ENCODE data around the gene IPCEF1.

IPCEF1 gene

DNA sequence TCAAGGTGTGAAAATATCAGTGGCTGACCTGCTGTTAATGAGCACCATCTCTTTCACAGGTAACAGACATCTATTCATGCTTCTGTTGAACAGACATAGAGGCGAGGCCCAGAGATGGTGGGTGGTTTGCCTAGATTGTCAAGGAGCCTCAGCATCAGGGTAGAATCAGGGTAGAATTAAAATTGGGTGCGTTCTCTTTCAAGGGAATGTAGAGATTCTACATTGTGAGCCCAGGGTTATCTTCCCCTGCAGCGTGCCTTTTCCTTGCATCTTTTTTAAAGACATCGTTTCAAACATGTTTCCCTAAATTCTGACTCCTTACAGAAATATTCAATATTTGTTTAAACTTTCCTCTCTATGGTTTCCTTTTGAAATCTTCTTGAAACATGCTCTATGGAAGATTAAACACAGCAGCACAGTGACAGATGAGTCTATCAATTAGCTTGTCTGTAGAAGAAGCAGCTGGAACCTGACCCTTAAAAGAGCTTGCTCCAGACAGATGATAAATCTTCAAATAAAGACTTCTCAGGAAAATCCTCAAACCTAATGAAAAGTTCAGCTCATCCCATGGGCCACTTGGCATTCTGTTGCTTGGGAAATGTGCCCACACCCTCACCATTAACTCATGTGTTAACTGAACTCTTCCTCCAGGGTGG lies 119.8 kb downstream of the IPCEF1 start:
- intact Hi-C loops (cut with micrococcal nuclease) = loop anchor here (10.0 kb wide), 1 partner anchor 118 kb away; the partner anchor contains the start of gene IPCEF1
- Mint-ChIP-seq H3K27me3 (no peaks in the 10 kb centered on the region), H3K27ac (peak overlapping the region; percentile 83), H3K4me1 (ENCODE audit: low read depth) (peaks cover 59% of the 10 kb centered on the region), H3K4me3 (no peak overlapping the region), H3K9me3 (no peaks in the 10 kb centered on the region), H3K36me3 (ENCODE audit: low read depth) (peaks cover 79% of the 10 kb centered on the region)

- H3K27me3 Mint-ChIP-seq = no peaks in the 10 kb centered on the region
- peaks cover 77% of the 10 kb centered on the region for H3K36me3 Mint-ChIP-seq (ENCODE audit: low read depth)
- H3K27ac Mint-ChIP-seq = peak overlapping the region; percentile 83
- no peaks in the 10 kb centered on the region for H3K9me3 Mint-ChIP-seq
- intact Hi-C loops (cut with micrococcal nuclease) = loop anchor here (5.0 to 10.0 kb wide), 3 partner anchors 37 to 121 kb away; partner anchors contain the start of gene IPCEF1
- H3K4me1 Mint-ChIP-seq (ENCODE audit: low read depth) = peaks cover 65% of the 10 kb centered on the region
- no peak overlapping the region for H3K4me3 Mint-ChIP-seq
Measured at GRCh38 chr6:154234019-154234772, 122.4 kb downstream of the IPCEF1 start.

- H3K9me3 Mint-ChIP-seq = no peaks in the 10 kb centered on the region
- H3K4me3 Mint-ChIP-seq = peak overlapping the region; percentile 9
- H3K27me3 Mint-ChIP-seq = no peaks in the 10 kb centered on the region
- peaks cover 72% of the 10 kb centered on the region for H3K4me1 Mint-ChIP-seq (ENCODE audit: low read depth)
- peaks cover 82% of the 10 kb centered on the region for H3K36me3 Mint-ChIP-seq (ENCODE audit: low read depth)
- peak overlapping the region; percentile 83 for H3K27ac Mint-ChIP-seq
- intact Hi-C loops (cut with micrococcal nuclease) = loop anchor here (5.0 to 10.0 kb wide), 3 partner anchors 36 to 121 kb away; partner anchors contain the start of gene IPCEF1
Measured at GRCh38 chr6:154233383-154233782, 123.2 kb downstream of the IPCEF1 start.

GRCh38 chr6:154232013-154232910 lies 124.3 kb downstream of the IPCEF1 start:
- intact Hi-C loops (cut with micrococcal nuclease) = loop anchor here (5.0 to 10.0 kb wide), 3 partner anchors 35 to 123 kb away; partner anchors contain the start of gene IPCEF1
- Mint-ChIP-seq H3K36me3 (ENCODE audit: low read depth) (peaks cover 88% of the 10 kb centered on the region), H3K27ac (peak overlapping the region; percentile 83)

DNA sequence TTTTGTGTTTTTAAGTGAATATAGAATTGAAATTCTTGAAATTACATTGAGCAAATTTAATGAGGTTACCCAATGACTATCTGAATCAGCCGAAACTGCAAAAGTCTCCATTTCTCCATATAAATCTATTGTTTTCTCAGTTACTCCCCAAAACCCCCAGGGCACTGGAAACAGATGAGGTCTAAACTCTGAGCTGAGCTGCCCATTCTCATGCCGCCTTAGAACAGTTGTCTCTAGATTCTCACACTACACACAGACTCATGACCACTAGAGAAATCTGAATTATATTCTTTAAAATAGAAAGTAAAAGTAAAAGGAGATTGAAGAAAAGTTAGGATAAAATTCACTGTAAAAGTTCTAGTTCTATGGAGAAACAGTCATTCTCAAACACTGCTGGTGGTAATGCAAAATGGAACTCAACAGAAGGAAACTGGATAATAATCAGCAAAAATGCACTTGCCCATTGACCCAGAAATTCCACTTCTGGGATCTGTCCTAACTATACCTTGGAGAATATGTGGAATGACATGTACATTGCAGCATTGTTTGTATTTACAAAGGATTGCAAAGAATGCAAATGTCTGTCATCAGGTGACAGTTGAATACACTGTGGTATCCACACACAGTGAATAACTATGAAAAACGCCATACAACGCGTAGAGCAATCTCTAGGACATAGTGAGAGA lies 125.5 kb downstream of the IPCEF1 start:
- H3K27me3 Mint-ChIP-seq = no peaks in the 10 kb centered on the region
- peak overlapping the region; percentile 83 for H3K27ac Mint-ChIP-seq
- no peak overlapping the region for H3K4me3 Mint-ChIP-seq
- peaks cover 76% of the 10 kb centered on the region for H3K4me1 Mint-ChIP-seq (ENCODE audit: low read depth)
- peaks cover 86% of the 10 kb centered on the region for H3K36me3 Mint-ChIP-seq (ENCODE audit: low read depth)
- no peaks in the 10 kb centered on the region for H3K9me3 Mint-ChIP-seq
- intact Hi-C loops (cut with micrococcal nuclease) = loop anchor here (5.0 to 10.0 kb wide), 3 partner anchors 34 to 124 kb away; partner anchors contain the start of gene IPCEF1

More at GRCh38 chr6:154232013-154232910, 124.3 kb downstream of the IPCEF1 start:
- Mint-ChIP-seq H3K27me3 (no peaks in the 10 kb centered on the region), H3K4me1 (ENCODE audit: low read depth) (peaks cover 79% of the 10 kb centered on the region), H3K9me3 (no peaks in the 10 kb centered on the region), H3K4me3 (no peak overlapping the region)

- Mint-ChIP-seq H3K27ac (peak overlapping the region; percentile 83), H3K36me3 (ENCODE audit: low read depth) (peaks cover 85% of the 10 kb centered on the region), H3K4me1 (ENCODE audit: low read depth) (peaks cover 80% of the 10 kb centered on the region), H3K27me3 (no peaks in the 10 kb centered on the region), H3K4me3 (no peak overlapping the region), H3K9me3 (no peaks in the 10 kb centered on the region)
- intact Hi-C loops (cut with micrococcal nuclease) = loop anchor here (5.0 to 10.0 kb wide), 3 partner anchors 33 to 124 kb away; partner anchors contain the start of gene IPCEF1
Measured at GRCh38 chr6:154230393-154230792, 126.2 kb downstream of the IPCEF1 start.

DNA sequence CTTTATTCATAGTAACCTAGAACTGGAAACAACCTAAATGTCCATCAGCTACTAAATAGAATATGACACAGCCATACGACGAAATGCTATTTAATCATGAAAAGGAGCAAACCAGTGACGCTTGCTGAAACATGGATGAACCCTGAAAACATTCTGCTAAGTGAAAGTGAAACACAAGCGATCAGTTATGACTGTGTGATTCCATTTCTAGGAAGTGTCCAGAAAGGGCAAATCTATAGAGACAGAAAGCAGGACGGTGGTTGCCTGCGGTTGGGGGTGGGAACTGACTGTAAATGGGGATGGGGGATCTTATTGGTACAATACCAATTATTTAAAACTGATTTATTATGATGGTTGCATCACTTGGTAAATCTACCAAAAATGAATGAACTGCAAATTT lies 126.8 kb downstream of the IPCEF1 start:
- peaks cover 79% of the 10 kb centered on the region for H3K36me3 Mint-ChIP-seq (ENCODE audit: low read depth)
- H3K27me3 Mint-ChIP-seq = no peaks in the 10 kb centered on the region
- peak overlapping the region; percentile 24 for H3K4me3 Mint-ChIP-seq
- intact Hi-C loops (cut with micrococcal nuclease) = loop anchor here (5.0 to 10.0 kb wide), 3 partner anchors 32 to 125 kb away; partner anchors contain the start of gene IPCEF1
- H3K4me1 Mint-ChIP-seq (ENCODE audit: low read depth) = peaks cover 82% of the 10 kb centered on the region
- H3K27ac Mint-ChIP-seq = peak overlapping the region; percentile 83
- H3K9me3 Mint-ChIP-seq = no peaks in the 10 kb centered on the region

GRCh38 chr6:154228521-154228905 lies 128.1 kb downstream of the IPCEF1 start:
- H3K9me3 Mint-ChIP-seq = no peaks in the 10 kb centered on the region
- H3K27ac Mint-ChIP-seq = peak overlapping the region; percentile 74
- intact Hi-C loops (cut with micrococcal nuclease) = no loop called here
- no peak overlapping the region for H3K4me3 Mint-ChIP-seq
- H3K4me1 Mint-ChIP-seq (ENCODE audit: low read depth) = peaks cover 77% of the 10 kb centered on the region
- H3K36me3 Mint-ChIP-seq (ENCODE audit: low read depth) = peaks cover 80% of the 10 kb centered on the region
- no peaks in the 10 kb centered on the region for H3K27me3 Mint-ChIP-seq

DNA sequence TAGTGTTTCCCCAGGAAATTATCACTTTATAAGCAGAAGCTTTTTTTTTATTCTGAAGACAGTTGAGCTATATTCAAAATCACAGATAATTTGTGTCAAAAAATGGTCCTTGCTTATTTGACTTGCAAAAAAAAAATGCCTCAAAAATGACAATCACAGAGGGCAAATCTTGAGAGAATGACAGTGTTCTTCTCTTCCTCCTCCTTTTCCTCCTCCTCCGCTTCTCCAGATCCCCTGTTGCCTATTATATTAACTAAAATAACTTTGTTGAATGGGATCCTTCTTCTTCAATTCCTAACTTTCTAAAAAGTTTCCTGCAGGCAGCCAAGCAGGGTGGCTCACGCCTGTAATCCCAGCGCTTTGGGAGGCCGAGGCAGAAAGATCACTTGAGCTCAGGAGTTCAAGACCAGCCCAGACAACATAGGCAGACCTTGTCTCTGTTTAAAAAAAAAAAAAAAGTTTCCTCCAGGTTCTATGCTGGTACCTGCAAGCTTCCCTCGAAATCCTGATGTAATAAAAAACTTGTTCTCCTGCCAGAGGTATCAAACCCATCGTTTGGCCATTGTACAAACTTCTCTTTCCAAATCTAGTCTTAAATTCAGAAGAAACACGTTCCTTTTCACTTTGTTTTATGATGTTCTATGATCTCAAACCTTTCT lies 128.6 kb downstream of the IPCEF1 start:
- Mint-ChIP-seq H3K27me3 (no peaks in the 10 kb centered on the region), H3K27ac (peak overlapping the region; percentile 74), H3K4me3 (no peak overlapping the region), H3K36me3 (ENCODE audit: low read depth) (peaks cover 80% of the 10 kb centered on the region), H3K4me1 (ENCODE audit: low read depth) (peaks cover 79% of the 10 kb centered on the region), H3K9me3 (no peaks in the 10 kb centered on the region)
- intact Hi-C loops (cut with micrococcal nuclease) = no loop called here

DNA sequence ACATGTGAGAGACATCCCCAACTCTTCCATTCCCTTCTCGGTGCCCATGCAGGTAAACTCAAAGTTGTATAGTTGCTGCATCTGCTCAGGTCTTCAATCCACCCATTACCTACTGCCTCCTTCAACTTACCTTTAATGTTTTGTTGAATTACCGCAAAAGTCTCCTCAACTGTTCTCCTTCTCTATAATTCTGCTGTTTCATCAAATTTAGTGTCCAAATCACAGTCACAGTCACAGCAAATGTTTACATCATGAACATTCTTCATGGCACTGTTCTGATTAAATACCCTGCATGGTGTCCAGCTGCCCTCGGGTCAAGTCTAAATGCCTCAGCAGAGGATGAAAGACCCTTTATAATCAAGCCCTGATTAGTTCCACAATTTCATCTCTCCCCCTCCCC lies 130.1 kb downstream of the IPCEF1 start:
- H3K27ac Mint-ChIP-seq = peak overlapping the region; percentile 89
- no peaks in the 10 kb centered on the region for H3K9me3 Mint-ChIP-seq
- peaks cover 79% of the 10 kb centered on the region for H3K4me1 Mint-ChIP-seq (ENCODE audit: low read depth)
- peak overlapping the region; percentile 25 for H3K4me3 Mint-ChIP-seq
- no peaks in the 10 kb centered on the region for H3K27me3 Mint-ChIP-seq
- intact Hi-C loops (cut with micrococcal nuclease) = no loop called here
- H3K36me3 Mint-ChIP-seq (ENCODE audit: low read depth) = peaks cover 78% of the 10 kb centered on the region

GRCh38 chr6:154223296-154223695 lies 133.3 kb downstream of the IPCEF1 start:
- peaks cover 72% of the 10 kb centered on the region for H3K4me1 Mint-ChIP-seq (ENCODE audit: low read depth)
- peaks cover 83% of the 10 kb centered on the region for H3K36me3 Mint-ChIP-seq (ENCODE audit: low read depth)
- no peaks in the 10 kb centered on the region for H3K9me3 Mint-ChIP-seq
- H3K4me3 Mint-ChIP-seq = no peak overlapping the region
- intact Hi-C loops (cut with micrococcal nuclease) = no loop called here
- H3K27me3 Mint-ChIP-seq = no peaks in the 10 kb centered on the region
- H3K27ac Mint-ChIP-seq = peak overlapping the region; percentile 68

DNA sequence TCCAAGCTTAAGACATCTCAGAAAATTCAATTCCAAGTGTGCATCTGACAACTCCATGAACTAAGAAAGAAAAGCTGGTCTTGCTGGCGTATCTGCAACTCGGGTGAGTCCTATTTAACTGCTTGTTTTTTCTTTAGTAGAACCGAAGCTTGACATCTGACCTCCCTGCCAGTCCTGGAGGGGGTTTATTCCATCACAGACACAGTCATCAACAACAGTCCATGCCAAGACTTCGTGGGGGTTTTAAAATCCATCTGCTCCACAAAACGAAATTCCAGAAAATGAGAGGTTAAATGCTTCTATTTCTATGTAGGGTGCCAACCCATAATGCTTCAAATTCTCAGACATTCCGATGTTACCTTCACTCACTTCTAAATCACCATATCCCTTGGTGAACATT lies 133.9 kb downstream of the IPCEF1 start:
- peaks cover 82% of the 10 kb centered on the region for H3K36me3 Mint-ChIP-seq (ENCODE audit: low read depth)
- H3K4me1 Mint-ChIP-seq (ENCODE audit: low read depth) = peaks cover 71% of the 10 kb centered on the region
- no peaks in the 10 kb centered on the region for H3K27me3 Mint-ChIP-seq
- intact Hi-C loops (cut with micrococcal nuclease) = no loop called here
- H3K9me3 Mint-ChIP-seq = no peaks in the 10 kb centered on the region
- H3K27ac Mint-ChIP-seq = peak overlapping the region; percentile 68
- H3K4me3 Mint-ChIP-seq = no peak overlapping the region

All from dendritic cell treated with granulocyte-macrophage colony-stimulating factor and Interleukin-4, amounts not matched to agents 40 ng/mL and 50 ng/mL, for 4 days (primary cell).